CD14-positive monocyte (primary cell): ENCODE data around the gene MAN1C1. TPM values are rescaled to one million over a fixed set of nuclear protein-coding genes. Genes with fewer than 3 reads are reported as not detected.

Source experiments
- DNase-seq, 3 donors: peaks; one replicate each; pipeline ENCODE4 v3.0.0-alpha.2; 2011 to 2022
- H2AFZ ChIP-seq: 2 replicates; pipeline ENCODE4 v1.6.0; 2012; ENCODE audit warnings: mild to moderate bottlenecking, low read depth, low read length, inconsistent platforms; ENCODE audit not compliant: insufficient read depth, poor library complexity, severe bottlenecking
- H3K27ac ChIP-seq, 2 donors: 1 replicate in 1 of 2; 2 replicates in 1 of 2; pipeline ENCODE4 v1.5.1; 2012 to 2013; ENCODE audit warnings: low read length in 2 of 2, control low read depth in 1 of 2, inconsistent platforms in 1 of 2, low read depth in 1 of 2, mild to moderate bottlenecking in 1 of 2
- H3K27me3 ChIP-seq, 2 donors: one replicate each; pipeline versions ENCODE4 v1.6.0 to v1.6.1; 2011 to 2013; ENCODE audit warnings: low read length in 2 of 2; ENCODE audit not compliant: control insufficient read depth in 2 of 2, insufficient read depth in 2 of 2
- H3K36me3 ChIP-seq, 2 donors: replicated peaks in 1 of 2; 1 replicate in 1 of 2; 2 replicates in 1 of 2; pipeline versions ENCODE4 v1.5.1 to v1.6.1; 2012 to 2013; ENCODE audit warnings: low read length in 2 of 2, control low read depth in 1 of 2, inconsistent platforms in 1 of 2, mild to moderate bottlenecking in 1 of 2; ENCODE audit not compliant: insufficient read depth in 2 of 2, control insufficient read depth in 1 of 2
- H3K4me1 ChIP-seq, 2 donors: 1 replicate in 1 of 2; 2 replicates in 1 of 2; pipeline versions ENCODE4 v1.5.1 to v1.6.1; 2012 to 2013; ENCODE audit warnings: low read length in 2 of 2, control low read depth in 1 of 2, inconsistent platforms in 1 of 2, mild to moderate bottlenecking in 1 of 2, moderate library complexity in 1 of 2; ENCODE audit not compliant: insufficient read depth in 2 of 2, control insufficient read depth in 1 of 2
- H3K4me2 ChIP-seq: replicated peaks from 2 replicates; pipeline ENCODE3; 2012; ENCODE audit warnings: low read length, moderate library complexity, mild to moderate bottlenecking; ENCODE audit not compliant: poor library complexity, severe bottlenecking; ENCODE audit errors: extremely low read depth
- H3K4me3 ChIP-seq, 3 experiments: fragments of 200-600 bp in 1 of 3; sonication (generic) in 1 of 3; replicated peaks in 1 of 3; 1 replicate in 2 of 3; 2 replicates in 1 of 3; pipeline ENCODE4 v1.5.1; 2011 to 2013; ENCODE audit warnings: low read length in 3 of 3, mild to moderate bottlenecking in 3 of 3, control low read depth in 2 of 3, low read depth in 2 of 3, inconsistent platforms in 1 of 3, moderate library complexity in 1 of 3
- H3K79me2 ChIP-seq: 2 replicates; pipeline ENCODE4 v1.6.0; 2012; ENCODE audit warnings: mild to moderate bottlenecking, control low read depth, inconsistent platforms, low read length, moderate library complexity; ENCODE audit not compliant: insufficient read depth
- H3K9ac ChIP-seq: 2 replicates; pipeline ENCODE4 v1.6.0; 2017; ENCODE audit warnings: low read length, mild to moderate bottlenecking; ENCODE audit not compliant: insufficient read depth, poor library complexity, severe bottlenecking
- H3K9me3 ChIP-seq, 2 donors: replicated peaks in 1 of 2; 1 replicate in 1 of 2; 2 replicates in 1 of 2; pipeline versions ENCODE4 v1.5.1 to v1.6.1; 2012 to 2013; ENCODE audit warnings: low read length in 2 of 2, control low read depth in 1 of 2; ENCODE audit not compliant: control insufficient read depth in 1 of 2, insufficient read depth in 1 of 2
- H4K20me1 ChIP-seq: 2 replicates; pipeline ENCODE4 v1.6.0; 2012; ENCODE audit warnings: mild to moderate bottlenecking, low read length, control low read depth, moderate library complexity; ENCODE audit not compliant: insufficient read depth
- H3K27ac Mint-ChIP-seq, 7 donors: one replicate each; pipeline ENCODE4 v1.8.0; 2020; ENCODE audit warnings: mild to moderate bottlenecking in 7 of 7, mixed read lengths in 7 of 7, moderate library complexity in 6 of 7, inconsistent platforms in 2 of 7
- H3K27me3 Mint-ChIP-seq, 3 donors: one replicate each; pipeline ENCODE4 v1.8.0; 2021 to 2022; ENCODE audit warnings: low read depth in 3 of 3, mild to moderate bottlenecking in 3 of 3, mixed read lengths in 3 of 3, moderate library complexity in 3 of 3, inconsistent platforms in 1 of 3
- H3K36me3 Mint-ChIP-seq, 2 donors: one replicate each; pipeline ENCODE4 v1.8.0; 2020; ENCODE audit warnings: mixed read lengths in 2 of 2, inconsistent platforms in 1 of 2, mild to moderate bottlenecking in 1 of 2
- H3K4me1 Mint-ChIP-seq: one replicate; pipeline ENCODE4 v1.8.0; 2020; ENCODE audit warnings: mild to moderate bottlenecking, mixed read lengths
- H3K4me3 Mint-ChIP-seq, 2 donors: one replicate each; pipeline ENCODE4 v1.8.0; 2020; ENCODE audit warnings: mild to moderate bottlenecking in 2 of 2, mixed read lengths in 2 of 2, moderate library complexity in 1 of 2
- H3K9me3 Mint-ChIP-seq, 7 donors: one replicate each; pipeline ENCODE4 v1.8.0; 2020 to 2022; ENCODE audit warnings: mixed read lengths in 7 of 7, mild to moderate bottlenecking in 6 of 7, moderate library complexity in 6 of 7, inconsistent platforms in 2 of 7
- CTCF ChIP-seq: fragments of 200-600 bp; IDR thresholded peaks from one replicate; pipeline ENCODE4 v1.8.0; 2022; ENCODE audit warnings: antibody characterized with exemption, mild to moderate bottlenecking
- WGBS: methylation state at CpG from one replicate; pipeline ENCODE4 v1.1.5; 2013; ENCODE audit warnings: missing lambda C conversion rate; ENCODE audit not compliant: insufficient coverage; 5-methylcytosine and 5-hydroxymethylcytosine counted together
- intact Hi-C, 2 donors: fragments of 100-400 bp; cut with micrococcal nuclease; formaldehyde crosslinking; loops; one replicate each; pipeline versions ENCODE4 v1.15.0 to v1.15.1; 2023
- polyA plus RNA-seq, 3 donors: library from polyadenylated mRNA; depleted of rRNA in 1 of 3; unstranded in 2 of 3; stranded (reverse) in 1 of 3; fragments of 300-500 nt in 2 of 3; fragments of >200 nt in 1 of 3; fragmentation: Illumina TruSeq in 2 of 3; gene quantifications; 1 replicate in 2 of 3; 2 replicates in 1 of 3; pipeline ENCODE4 v1.2.3, GENCODE V29; 2012 to 2021

MAN1C1 gene
- polyA plus RNA-seq, 3 donors: 1.2 to 7.2 (median 1.7) TPM

GRCh38 chr1:25799352-25799934 lies 182.9 kb downstream of the MAN1C1 start:
- TF ChIP-seq CTCF: no peak
- H2AFZ ChIP-seq: peak overlapping the region; percentile 86

GRCh38 chr1:25799935-25800702 lies 183.5 kb downstream of the MAN1C1 start, which contains the start of gene SELENON:
Gene SELENON, plus strand, starts transcription at chr1:25800193. Its CDS starts 38 bp downstream, at chr1:25800231.
- DNase-seq: peak in 1 of 3 donors; percentile 16

More at GRCh38 chr1:25799352-25799934, 182.9 kb downstream of the MAN1C1 start:
- Histone ChIP-seq H3K79me2 (no peaks in the 10 kb centered on the region), H3K4me3 (peak overlapping the region; percentile 48 to 74 (median 61)), H4K20me1 (no peaks in the 10 kb centered on the region), H3K4me1 (peaks cover 13 to 16% of the 10 kb centered on the region in 2 donors), H3K36me3 (no peaks in the 10 kb centered on the region), H3K27ac (peak overlapping the region in 1 of 2 donors; percentile 33), H3K9ac (peak overlapping the region; percentile 59), H3K9me3 (no peaks in the 10 kb centered on the region), H3K4me2 (peak overlapping the region; percentile 71), H3K27me3 (no peaks in the 10 kb centered on the region)
- peak overlapping the region; percentile 73 to 76 for H3K4me3 Mint-ChIP-seq
- peaks cover 2 to 7% of the 10 kb centered on the region in 2 donors for H3K36me3 Mint-ChIP-seq
- intact Hi-C loops: no loop called here
- 11% methylated on average over 8 of the region's 12 CpGs for WGBS
- H3K4me1 Mint-ChIP-seq: peaks cover 41% of the 10 kb centered on the region
- H3K9me3 Mint-ChIP-seq: no peaks in the 10 kb centered on the region
- peak overlapping the region in 3 of 7 donors; percentile 42 to 81 (median 66) for H3K27ac Mint-ChIP-seq
- no peak for DNase-seq
- peaks cover 1 to 2% (median 2%) of the 10 kb centered on the region in 3 donors for H3K27me3 Mint-ChIP-seq

More at GRCh38 chr1:25799935-25800702, 183.5 kb downstream of the MAN1C1 start, which contains the start of gene SELENON:
- Histone ChIP-seq H3K4me2 (peak within 1 kb of the TSS; percentile 85), H3K4me1 (peaks cover 13 to 16% of the 10 kb centered on the region in 2 donors), H3K4me3 (peak within 1 kb of the TSS; percentile 48 to 78 (median 61)), H4K20me1 (no peaks in the 10 kb centered on the region), H3K9me3 (no peaks in the 10 kb centered on the region), H3K36me3 (peaks cover 3 to 5% of the 10 kb centered on the region in 2 donors), H3K27me3 (no peaks in the 10 kb centered on the region), H3K79me2 (no peaks in the 10 kb centered on the region), H2AFZ (peak within 1 kb of the TSS; percentile 86), H3K9ac (peak within 1 kb of the TSS; percentile 65), H3K27ac (peak within 1 kb of the TSS in 1 of 2 donors; percentile 33)
- intact Hi-C loops: loop anchor here (10.0 kb wide), 1 partner anchor 185 kb away; the partner anchor contains the start of gene MAN1C1 (in 2 of the 2)
- Mint-ChIP-seq H3K36me3 (peaks cover 3 to 13% of the 10 kb centered on the region in 2 donors), H3K27me3 (peaks cover 1 to 2% (median 2%) of the 10 kb centered on the region in 3 donors), H3K9me3 (no peaks in the 10 kb centered on the region), H3K27ac (peak within 1 kb of the TSS in 4 of 7 donors; percentile 42 to 86 (median 79)), H3K4me1 (peaks cover 43% of the 10 kb centered on the region), H3K4me3 (peak within 1 kb of the TSS; percentile 90 to 93)
- TF ChIP-seq CTCF: no peak
- under 1% methylated on average over 76 of the region's 91 CpGs for WGBS
